Fibroblast of pulmonary artery (primary cell): Measurements from ENCODE around the gene PLA2G3.

ENCODE experiments used
- DNase-seq: peaks from one replicate; pipeline ENCODE4 v3.0.0-alpha.2; 2010; ENCODE audit warnings: low read depth
- H3K4me3 ChIP-seq: replicated peaks from 2 replicates; pipeline ENCODE4 v1.5.1; 2011; ENCODE audit warnings: low read depth, mild to moderate bottlenecking, control low read depth, low read length, moderate library complexity
- TF ChIP-seq, protein P1 (sequence below): IDR thresholded peaks from 2 replicates; pipeline ENCODE4 v1.5.1; 2011; ENCODE audit warnings: mild to moderate bottlenecking, control low read depth, low read length, inconsistent platforms; ENCODE audit errors: missing control alignments

The PLA2G3 gene

DNA sequence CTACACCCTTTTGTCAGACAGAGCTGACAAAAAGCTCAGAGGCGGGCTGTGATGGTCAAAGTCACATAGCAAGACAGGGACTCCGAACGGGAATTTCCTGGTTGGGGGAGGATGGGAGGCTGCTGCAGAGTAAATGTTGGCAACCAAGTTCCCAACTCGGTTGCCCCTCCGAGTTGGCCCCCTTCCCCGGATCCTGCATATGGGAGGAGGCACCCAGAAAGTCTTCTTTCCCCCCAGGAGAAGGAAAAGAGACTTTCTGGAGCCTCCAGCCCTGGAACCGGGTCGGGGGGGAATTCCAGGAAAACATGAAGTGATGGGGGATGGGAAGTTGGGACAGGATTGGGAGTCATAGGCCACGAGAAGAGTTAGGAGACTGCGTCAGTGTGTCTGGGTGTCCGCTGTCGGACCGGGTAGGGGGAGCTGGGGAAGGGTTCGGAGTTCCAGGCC, 33.6 kb downstream of the PLA2G3 start:
- H3K4me3 ChIP-seq = peak overlapping the region; percentile 93
- DNase-seq = peak; percentile 61
- TF ChIP-seq, protein P1, sequence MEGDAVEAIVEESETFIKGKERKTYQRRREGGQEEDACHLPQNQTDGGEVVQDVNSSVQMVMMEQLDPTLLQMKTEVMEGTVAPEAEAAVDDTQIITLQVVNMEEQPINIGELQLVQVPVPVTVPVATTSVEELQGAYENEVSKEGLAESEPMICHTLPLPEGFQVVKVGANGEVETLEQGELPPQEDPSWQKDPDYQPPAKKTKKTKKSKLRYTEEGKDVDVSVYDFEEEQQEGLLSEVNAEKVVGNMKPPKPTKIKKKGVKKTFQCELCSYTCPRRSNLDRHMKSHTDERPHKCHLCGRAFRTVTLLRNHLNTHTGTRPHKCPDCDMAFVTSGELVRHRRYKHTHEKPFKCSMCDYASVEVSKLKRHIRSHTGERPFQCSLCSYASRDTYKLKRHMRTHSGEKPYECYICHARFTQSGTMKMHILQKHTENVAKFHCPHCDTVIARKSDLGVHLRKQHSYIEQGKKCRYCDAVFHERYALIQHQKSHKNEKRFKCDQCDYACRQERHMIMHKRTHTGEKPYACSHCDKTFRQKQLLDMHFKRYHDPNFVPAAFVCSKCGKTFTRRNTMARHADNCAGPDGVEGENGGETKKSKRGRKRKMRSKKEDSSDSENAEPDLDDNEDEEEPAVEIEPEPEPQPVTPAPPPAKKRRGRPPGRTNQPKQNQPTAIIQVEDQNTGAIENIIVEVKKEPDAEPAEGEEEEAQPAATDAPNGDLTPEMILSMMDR = no peak

DNA sequence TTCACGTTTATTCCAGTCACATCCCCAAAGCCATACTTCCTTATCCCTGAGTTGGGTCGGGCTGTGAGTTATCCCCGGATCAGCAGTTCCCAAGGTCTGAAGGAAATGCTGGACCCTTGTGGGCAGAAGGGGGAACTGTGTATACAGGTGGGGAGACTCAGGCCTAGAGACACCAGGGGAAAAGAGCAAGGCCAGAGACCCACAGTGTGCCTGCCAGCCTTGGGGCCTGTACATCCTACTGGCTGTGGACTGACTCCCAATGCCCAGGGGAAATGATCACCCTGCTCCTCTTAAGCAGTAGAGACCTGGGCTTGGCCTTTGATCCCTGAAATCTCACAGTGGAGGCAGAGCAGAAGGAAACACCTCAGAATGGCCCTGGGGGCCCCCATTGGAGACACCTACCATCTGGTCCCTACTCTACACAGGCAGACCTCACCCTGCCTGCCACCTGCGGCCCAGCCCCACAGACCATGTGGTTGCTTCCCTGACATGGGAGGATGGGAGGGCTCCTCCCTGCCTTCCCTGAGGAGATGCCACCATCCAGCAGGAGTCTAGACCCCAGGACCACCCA, 34.2 kb downstream of the PLA2G3 start:
- TF ChIP-seq, protein P1 = peak; percentile 10
- no peak for DNase-seq
- peak overlapping the region; percentile 93 for H3K4me3 ChIP-seq

DNA sequence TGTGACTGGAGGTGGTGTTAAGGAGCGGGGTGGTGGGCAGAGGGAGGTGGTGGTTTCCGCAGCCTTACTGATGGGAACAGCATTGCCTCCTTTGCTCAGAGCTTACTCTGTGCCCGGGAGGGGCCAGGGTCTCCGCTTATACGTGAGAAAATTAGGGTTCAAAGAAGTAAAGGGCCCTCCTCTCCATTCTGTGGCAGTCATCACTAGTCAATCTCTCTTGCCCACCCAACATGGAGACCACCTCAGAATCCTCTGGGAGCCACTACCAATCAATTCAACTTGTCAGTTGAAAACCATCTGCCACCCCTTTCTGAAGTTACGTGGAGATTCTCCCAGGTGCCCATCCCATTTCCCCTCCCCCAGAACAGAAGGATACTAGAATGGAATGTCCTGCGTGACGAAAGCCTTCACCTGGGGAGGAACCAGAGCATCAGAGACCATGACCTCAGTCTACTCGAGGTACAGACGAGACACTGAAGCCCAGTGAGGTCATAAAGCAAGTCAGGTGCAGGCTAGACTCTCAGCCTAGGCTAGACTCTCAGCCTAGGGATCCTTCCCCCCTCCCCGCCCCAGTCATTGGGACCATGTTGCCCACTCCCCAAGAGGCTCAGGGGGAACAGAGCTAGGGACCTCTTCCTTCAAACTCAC, 34.9 kb downstream of the PLA2G3 start:
- no peak for DNase-seq
- H3K4me3 ChIP-seq = no peak overlapping the region
- TF ChIP-seq, protein P1 = no peak

DNA sequence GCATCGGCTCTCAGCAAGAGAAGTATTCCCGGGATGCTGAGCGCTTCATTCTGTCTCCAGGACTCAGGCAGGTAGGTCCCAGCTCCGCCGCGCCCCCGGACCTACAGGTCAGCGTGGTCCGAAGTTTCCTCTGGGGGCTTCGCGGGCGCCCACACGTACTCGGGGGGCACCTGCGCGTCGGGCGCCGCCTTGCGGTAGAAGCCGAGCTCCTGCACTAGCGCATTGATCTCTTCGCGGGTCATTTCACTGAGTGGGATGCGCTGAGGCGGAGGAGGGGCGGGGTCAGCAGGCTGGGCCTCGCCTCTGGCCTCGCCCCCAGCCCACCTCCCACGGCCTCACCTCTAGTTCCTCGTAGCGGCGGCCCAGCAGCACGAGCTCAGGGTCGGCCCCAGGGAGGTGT, 35.4 kb downstream of the PLA2G3 start:
- no peak overlapping the region for H3K4me3 ChIP-seq
- DNase-seq = no peak
- TF ChIP-seq, protein P1 = peak; percentile 9

DNA sequence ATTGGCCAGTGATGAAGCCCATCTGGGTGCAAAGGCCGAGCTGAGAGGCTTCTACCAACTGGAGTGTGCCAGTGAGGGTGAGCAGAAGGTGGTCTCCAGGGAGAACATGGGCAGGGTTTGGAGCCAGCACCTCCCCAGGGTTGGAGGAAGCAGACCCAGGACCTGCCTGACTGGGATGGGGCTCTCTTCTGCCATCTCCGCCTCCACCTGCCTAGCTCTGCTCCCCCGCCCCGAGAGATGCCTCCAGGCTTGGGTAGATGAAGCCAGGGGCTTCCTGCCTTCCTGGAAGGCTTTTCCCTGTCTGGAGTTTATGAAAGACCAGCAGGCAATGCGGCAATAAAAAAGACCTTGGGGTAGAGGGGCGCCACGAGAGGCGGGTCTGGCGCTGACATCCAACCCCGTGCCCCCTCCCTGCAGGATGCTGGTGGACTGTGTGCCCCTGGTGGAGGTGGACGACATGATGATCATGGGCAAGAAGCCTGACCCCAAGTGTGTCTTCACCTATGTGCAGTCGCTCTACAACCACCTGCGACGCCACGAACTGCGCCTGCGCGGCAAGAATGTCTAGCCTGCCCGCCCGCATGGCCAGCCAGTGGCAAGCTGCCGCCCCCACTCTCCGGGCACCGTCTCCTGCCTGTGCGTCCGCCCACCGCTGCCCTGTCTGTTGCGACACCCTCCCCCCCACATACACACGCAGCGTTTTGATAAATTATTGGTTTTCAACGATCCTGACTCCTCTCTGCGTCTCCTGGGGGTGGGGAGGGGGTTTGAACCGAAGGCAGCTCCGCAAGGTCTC, 36.2 kb downstream of the PLA2G3 start:
- H3K4me3 ChIP-seq = no peak overlapping the region
- DNase-seq = no peak
- TF ChIP-seq, protein P1 = no peak

DNA sequence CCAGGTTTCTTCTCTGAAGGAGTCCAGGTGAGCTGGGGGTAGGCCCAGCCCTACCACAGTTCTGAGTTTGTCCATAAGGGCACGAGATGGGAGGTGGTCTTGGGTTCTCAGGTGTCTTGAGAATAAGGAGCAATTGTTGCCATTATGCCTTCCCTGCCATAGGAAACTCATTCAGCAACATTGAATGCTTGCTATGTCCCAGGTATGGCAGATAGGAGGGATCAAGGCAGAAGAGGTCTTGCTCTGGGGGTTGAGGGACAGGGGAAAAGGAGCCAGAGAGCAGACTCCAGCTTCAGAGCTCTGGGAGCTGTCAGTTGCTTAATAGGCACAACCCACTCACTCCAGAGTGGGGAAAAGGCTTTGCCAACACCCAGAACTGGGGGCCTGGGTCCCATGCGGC, 37.2 kb downstream of the PLA2G3 start:
- TF ChIP-seq, protein P1 = no peak
- DNase-seq = no peak
- H3K4me3 ChIP-seq = no peak overlapping the region
